ENCODE results near the gene BCL11A.

The BCL11A gene

DNA sequence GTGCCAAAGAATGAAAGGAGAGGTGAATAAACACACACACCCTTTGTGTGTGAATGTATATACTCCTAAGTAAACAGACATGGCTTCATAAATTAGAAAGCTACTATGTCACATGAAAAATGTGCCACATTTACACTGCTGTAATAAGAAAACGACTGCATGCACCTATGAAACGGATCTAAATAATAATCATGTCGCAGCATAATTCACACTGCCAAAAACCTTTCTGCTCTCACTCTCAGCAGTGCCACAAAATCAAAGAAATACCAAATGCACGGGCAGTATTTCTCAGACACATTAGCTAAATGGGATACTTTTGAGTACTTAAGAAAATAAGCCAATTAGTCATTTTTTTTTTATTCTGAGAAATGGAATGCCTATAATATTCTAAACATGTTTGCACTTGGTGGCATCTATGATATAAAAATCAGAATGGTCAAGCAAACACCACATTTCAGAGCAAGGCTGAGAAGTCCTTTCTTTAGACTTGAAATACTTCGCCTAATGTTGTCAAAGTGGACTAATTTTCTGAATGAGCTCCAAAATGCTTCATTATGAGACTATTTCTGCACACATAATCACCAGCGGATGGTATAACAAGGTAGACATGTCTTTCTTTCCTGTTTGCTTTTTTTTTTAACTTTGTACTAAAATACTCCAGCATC, 6.6 kb downstream of the BCL11A start:
- DNase-seq (ENCODE audit: low read depth, low spot score), result no peak

DNA sequence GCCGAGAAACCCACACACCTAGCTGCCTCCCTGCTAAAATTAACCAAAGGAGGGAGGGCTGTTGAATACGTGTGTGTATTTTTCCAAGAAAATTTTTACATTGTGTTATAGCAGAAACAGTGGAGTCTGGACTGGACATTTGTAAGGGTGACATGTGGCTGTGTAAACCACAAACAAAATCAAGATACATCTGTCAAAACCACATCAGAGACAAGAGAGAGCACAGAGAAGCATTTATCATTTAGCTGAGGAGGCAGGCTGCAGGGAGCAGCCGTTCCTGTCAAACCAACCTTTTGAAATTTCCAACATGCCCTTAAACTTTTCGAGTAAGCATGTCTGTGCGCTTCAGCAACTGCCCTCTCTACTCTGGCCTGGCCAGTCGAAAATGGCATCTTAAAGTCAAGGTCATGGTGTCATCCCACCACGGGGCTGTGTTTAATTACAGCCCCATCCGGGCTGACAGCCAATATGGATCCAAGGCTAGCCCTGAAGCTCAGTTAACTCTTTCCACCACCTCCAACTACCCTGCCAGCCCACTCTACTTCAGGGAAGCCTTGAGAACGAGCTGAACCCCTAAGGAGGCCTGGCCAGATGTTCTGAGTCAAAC, 8.4 kb downstream of the BCL11A start:
- no peak for DNase-seq (ENCODE audit: low read depth, low spot score)

DNA sequence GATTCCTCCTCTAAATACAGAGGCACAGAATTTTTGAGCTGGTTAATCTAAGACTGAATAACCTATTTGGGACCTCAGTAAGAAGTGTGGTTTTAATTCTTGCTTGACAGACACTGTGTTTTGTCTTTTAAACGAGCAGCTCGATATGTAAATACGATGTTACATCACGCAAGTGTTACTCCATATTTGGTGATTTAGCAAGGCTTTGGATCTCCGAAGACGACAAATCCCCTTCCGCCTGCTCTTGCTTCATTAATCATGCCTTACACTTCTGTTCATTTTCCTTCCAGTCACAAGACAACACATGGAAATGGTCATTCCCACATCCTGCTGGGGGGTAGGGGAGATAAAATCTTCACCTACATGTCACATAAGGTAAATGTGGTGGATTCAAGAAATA, 9.4 kb downstream of the BCL11A start:
- no peak for DNase-seq (ENCODE audit: low read depth, low spot score)

DNA sequence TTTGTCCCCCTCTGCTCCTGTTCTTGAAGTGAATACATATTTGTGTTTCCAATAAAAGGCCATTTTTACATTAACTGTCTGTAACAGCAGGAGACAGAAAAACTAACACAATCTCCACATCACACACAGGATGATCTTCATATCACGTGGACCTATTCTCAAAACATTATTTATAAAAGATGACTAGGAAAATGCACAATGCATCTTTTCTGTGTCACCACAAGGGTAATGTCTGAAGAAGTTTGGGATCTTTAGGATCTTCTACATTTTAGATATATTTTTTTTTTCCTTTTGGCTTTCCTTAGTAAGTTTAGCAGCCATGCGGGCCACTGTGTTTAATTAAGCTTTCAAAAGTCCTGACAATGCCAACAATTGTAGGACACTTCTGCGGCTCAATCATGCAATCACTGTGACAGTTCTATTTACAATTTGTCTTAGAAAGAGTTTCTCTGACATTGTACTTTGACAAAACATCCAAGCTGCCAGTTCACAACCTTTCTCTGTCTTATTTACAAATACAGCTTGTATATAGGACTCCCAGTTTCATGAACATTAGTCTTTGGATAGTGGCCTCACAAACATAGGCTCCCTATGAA, 12.3 kb downstream of the BCL11A start:
- DNase-seq (ENCODE audit: low read depth, low spot score), result no peak

DNA sequence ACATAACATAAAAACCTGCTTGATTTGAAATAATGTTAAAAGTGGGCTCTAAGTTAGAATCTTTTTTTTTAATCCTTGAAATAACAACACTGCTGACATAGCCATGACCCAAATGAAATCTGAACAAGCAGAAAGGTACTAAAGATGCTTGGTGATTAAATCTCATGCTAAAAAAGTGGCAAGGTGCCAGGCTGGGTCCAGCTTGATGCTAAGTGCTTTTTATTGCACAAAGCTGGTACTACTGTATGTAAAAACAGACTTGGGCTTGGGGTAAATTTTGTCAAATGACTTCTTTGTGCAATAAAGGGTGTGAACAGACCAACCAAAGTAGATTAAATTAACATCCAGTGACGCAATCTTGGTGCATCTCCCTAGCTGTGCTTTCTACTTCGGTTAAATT, 13.4 kb downstream of the BCL11A start:
- no peak for DNase-seq (ENCODE audit: low read depth, low spot score)

DNA sequence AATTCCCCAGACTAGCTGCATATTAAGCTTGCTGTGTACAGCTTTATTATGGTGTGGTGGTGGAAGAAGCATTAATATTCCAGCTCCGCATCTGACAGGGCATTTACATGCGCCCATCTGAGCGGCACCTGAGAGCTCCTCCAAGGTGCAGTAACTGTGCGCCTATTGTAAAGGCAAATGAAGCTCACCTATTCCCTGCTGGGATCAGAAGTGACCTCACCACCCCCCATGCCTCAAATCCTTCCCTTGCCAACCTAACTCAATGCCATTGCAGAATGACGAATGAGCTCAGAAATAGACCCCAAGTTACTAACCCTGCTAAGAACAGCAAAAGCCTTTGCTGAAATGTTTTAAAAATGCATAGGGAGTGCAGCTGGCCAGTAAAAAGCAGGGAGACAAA, 14.3 kb downstream of the BCL11A start:
- DNase-seq (ENCODE audit: low read depth, low spot score), result no peak

DNA sequence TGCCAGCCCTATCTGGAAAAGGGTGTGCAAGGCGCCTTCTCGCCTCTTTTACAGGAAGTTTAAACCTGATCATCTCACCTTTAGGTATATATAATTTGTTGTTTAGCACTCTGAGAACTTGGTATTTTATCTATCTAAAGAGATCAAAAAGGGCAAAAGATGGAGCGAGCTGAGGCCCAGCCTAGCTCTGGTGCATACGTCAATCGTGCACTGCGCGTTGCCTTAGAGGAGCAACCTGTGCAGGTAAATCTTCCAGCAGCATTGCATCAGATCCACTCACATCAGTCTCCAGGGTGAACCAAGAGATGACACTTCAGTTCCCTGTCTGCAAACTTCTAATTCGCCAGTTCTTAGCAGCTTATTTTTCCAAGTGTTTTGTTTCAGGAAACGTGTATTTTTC, 15.4 kb downstream of the BCL11A start:
- no peak for DNase-seq (ENCODE audit: low read depth, low spot score)

DNA sequence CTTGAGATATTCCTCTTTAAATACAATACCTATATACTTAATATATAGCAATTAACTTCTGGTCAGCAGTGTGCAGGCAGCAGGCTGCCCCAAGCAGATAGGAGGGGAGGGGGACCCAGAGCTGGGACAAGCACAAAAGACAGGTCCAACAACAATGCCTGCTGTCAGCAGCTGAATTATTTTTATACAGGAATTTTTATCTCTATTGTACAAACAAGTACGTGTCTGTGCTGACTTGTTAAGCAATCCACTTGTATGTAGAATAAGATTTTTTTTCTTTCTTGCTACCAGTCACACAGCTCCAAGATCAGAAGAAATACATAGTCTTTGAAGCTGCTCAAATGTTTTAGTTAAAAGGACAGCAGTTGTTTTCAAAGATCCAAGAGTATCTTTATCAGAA, 16.7 kb downstream of the BCL11A start:
- DNase-seq (ENCODE audit: low read depth, low spot score), result no peak

DNA sequence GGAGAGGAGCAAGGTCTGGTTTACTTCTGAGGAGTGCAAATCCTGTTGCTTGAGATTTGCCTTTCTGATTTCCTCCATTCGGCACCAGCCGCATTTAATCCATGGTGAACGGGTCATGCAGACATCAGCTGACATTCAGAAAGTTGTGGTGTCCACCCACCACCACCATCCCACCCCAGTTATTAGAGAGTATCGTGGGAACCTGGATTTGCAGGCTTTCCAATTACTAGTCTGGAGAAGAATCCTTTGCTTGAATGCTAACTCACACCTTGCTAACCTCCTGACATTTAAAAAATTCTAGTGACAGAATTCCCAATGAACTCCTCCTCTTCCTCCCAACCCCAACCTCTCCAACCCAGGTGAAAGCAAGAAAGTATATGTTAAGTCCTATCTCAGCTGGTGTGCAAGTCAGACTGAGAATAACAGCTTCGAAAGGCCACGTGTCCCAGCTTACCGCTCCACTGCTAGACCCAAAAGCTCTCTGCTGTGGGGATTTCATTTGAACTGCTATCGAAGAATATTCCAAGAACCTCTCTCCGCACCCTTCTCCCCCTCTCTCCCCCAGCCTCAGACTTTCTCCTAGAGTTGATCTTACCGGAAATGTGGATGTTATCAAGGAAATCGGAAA, 17.7 kb downstream of the BCL11A start:
- no peak for DNase-seq (ENCODE audit: low read depth, low spot score)

DNA sequence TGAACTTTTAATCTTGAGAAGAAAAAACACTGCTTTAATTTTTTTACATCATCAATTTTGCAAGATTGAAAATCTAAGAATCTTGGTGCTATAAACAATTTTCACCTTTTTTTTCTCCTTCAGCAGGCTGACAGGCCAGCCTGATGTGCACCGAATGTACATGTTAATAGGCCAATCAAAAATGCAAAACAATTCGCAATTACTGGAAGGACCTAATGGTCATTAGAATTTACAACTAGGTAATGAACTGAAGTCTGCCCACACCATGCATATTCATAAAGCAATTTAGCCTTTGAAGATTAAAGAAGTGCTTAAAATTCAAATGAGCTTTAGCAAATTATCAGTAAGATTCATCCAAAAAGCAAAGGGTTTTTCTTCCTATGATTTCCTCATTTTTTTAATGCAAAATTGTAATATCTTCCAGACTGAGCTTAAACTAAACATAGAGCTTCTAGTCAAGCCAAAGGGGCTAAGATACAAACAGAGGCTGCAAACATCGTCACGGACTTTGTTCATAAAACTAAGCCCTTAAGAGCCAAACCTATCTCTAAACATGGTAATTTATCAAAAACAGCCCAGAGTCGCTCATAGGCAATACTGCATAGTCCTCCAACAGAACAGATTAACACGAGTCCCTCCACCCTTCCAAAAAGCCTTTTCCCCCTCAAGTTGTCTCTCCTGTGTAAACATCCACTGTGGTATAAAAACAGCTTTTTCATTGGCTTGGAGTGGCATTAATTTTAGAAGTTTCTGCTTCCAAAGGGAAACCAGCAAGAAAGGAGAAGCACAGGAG, 18.4 kb downstream of the BCL11A start:
- no peak for DNase-seq (ENCODE audit: low read depth, low spot score)

DNA sequence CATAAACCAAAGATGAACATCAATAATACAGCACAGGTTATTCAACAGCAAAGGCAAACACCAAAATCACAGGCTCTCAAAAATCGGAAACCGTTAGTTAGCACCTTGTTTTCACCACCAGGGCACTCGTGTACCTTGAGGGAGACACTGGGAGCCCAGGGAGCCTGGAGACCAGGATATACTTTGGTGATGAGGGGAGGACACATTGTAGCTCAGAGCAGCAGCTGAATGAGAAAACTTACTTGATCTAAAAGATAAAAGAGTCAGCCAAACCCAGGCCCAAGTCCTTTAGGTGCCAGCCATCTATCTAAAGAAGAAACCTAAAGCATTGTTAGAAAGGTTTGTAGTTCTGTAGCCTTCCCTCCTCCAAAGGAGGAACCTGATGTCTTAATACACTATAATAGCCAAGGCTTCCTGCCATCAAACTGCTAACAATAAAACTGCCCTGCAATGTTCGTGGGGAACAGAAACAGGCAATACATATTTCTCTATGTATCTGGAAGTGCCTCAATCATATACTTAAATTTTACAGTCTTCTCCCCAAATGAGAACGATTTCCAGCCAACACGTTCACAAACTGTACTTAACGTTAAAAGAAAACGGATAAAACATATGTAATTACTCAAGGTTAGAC, 19.3 kb downstream of the BCL11A start:
- DNase-seq (ENCODE audit: low read depth, low spot score), result no peak

DNA sequence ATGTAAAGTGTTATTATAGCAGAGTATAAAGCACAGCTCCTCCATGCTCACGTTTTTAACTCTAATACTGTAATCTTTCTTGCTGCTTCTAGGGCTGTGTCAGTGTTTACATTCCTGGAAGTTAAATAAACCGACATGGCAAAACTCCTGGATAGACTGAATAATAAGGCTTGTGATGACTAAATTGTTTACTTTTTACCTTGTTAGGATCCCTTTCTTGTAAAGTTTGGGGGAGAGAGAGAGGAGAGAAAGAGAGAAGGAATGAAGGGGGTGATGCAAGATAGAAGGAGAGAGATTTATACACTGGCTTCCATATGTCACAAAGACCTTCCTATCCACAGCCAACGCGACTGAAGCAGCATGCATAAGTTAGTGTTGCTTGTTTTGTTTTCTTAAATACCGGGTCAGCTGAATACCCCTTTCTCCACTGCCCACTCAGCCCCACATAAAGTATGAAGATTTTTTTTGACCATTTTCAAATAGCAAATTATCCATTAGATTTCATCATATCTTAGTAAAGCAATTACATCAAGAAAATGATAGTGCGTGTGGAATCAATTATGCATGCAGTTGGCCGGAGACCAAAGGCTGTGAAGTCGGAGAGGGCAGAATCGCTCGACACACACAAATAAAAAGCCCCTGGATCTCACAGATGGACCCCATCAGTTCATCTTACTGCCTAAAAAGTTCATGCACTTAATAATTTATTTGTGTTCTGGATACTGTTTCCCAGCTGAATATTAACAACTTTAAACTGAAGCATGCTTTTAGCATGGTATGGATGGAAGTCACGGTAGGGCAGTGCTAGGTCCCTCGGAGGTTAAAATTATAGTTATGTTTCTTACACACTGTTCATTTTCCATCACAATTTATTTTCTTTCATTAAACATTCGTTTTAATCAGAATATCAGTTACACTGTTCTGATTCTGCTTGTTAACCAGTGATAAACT, 20.1 kb downstream of the BCL11A start:
- no peak for DNase-seq (ENCODE audit: low read depth, low spot score)

DNA sequence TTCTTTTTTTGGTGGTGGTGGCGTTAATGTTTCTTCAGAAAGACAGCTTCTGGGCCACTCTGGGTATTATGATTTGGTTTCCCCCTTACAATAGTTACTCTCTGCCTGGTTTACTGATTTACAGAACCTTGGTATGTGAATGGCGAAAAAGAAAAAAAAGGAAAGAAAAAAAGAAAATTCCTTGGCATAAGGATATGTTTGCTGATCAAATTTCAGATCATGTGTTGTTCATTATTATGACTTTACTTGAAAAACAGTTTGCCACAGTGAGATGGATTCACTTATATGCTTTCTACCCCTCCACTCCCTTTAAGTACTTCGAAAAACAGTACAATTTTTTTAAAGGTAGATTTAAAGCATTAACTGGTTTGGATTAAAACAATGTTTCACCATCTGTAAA, 21.0 kb downstream of the BCL11A start:
- no peak for DNase-seq (ENCODE audit: low read depth, low spot score)

DNA sequence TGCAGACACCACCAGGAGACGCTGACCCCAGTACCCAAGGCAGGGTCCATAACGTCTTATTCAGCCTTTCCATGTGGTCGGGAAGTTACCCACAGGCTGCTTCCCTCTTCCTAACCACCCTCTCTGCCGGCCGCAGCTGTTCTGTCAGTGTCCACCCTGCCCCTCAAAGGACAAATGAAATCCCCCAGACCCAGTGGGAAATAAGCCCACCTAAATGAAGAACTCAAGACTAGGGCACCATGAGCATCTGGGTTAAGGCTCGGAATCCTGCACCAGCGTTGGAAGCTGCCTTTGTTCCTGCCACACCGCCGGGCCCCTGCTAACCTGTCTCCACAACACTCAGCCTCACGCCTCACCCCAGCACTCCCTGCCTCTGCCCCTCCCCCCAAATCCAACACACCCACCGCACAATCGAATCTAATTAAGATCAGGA, 21.7 kb downstream of the BCL11A start:
- no peak for DNase-seq (ENCODE audit: low read depth, low spot score)

DNA sequence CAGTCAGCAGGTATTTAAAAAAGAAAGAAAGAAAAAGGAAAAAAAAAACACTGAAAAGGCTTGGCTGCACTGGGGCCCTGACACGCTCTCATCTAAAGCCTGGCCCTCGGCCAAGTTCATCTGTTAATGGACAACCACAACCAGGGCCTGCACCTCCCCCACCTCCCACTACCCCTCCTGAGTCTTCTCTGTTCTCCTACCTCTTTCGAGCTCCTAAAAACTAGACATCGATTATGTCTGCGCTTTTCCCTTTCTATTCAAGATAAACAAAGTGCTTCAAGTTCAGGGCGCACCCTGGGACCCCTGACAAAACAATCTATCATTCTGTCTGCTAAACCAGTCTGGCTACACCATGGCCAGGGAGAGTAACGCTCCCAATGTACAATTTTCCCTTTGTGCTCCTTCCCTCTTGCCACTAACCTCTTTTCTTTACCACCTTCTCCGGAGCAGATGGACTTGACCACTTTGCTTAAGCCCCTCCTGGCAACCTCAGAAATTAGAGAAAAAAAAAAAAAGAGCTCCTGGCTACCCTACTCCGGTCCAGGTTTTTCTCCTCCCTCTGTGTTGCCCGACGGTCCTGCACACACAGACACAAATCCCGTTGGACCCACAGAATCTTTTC, 22.7 kb downstream of the BCL11A start:
- no peak for DNase-seq (ENCODE audit: low read depth, low spot score)

DNA sequence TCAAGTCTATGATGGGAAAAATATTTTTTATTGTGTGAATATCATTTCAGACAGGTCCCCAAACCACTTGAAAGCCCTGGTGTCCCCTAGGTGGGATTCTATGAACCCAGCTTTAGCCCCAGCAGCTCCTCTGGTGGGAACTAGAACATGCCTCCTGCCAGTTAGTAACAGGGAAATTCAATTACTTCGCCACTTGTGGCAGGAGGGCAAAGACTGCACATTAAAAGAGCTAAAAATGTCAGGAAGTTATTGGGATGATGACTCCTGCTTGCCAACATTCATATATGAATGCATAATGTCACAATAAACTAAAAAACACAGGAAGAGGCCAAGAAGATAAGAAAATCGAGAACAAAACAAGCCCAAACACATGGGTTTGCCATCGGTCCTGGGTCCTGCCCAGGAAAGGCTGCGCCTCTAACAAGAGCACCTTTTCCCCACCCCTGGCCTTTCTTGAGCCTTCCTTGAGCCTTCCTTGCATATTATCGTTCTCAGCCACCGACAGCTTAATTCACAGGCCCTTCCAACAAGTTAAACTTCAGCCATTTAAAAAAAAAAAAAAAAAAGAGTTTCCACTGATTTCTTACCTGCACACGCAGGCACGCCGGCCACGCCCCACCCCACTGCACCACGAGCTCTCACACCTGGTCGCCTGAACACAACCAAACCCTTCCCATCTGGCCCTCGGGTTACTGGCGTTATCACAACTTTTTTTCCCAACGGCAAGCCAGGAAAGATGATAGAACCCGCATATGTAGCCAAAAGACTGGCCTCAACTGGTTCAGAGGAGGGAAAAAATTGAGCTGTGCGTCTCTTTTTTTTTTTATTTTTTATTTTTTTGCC, 23.4 kb downstream of the BCL11A start:
- DNase-seq (ENCODE audit: low read depth, low spot score), result no peak

DNA sequence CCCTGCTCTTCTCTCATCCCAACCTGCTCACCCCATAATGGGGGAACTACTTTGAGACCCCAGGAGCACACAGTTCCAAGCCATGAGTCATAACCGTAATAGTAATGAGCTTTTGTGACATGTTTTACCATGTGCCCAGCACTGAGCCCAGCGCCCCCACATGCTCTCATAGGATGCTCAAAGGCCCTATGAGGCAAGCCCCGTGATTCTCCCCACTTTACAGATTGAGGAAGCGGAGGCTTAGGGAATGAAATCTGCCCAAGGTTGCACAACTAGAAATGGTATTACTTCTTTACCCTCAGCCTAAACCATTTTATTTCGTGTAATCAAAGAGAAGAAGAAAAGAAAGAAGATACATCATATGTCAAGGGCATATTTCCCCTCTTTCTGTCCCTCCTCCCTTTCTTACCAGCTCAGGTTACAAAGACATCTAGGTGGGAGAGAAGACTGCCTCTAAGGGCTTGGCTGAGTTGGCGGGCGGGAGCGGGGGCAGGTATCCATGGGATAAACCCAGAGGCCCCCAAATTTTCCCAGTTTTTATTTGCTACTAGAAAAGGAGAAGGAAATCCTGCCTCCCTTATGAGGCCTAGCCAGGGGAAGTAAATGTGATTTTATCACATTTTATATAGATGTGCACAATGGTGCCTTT, 24.2 kb downstream of the BCL11A start:
- DNase-seq (ENCODE audit: low read depth, low spot score), result no peak

DNA sequence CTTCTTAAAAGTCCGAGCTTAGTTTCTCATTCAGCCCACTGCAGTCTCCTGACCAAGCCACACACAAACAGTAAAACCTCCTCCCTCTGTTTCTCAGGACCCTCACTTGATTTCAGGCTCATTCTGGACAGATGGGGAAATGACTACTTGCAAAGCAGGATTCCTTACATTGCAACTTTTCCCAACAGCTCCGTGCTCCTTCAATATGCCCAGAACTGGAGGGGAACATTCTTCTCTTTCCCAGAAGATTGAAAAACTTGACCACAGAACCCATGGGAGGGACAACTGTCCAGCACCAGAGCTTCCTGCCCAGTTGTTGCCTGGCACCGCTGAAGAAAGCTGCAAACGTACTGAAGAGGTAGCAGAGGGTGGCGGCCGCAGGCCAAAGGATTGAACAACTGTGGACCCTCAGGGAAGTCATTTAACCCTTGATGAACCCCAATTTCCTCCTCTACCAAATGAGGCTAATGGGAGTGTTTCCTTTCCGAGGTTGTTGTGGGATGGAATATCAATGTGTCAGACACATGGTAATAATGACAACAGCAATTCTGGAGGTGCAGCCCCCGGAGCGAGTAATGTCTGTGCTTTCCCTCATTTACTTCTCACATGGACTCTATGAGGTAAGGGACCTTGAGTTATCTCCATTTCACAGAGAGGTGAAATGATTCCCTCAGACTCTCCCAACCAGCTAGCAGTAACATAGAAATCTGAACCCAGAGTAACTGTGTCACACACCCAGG, 25.0 kb downstream of the BCL11A start:
- DNase-seq (ENCODE audit: low read depth, low spot score), result no peak
